ENCODE results near the gene SPACA6. TPM values are rescaled to one million over a fixed set of nuclear protein-coding genes. Genes with fewer than 3 reads are reported as not detected.

Gene SPACA6
- polyA plus RNA-seq, 1 experiment, result 3.5 TPM

DNA sequence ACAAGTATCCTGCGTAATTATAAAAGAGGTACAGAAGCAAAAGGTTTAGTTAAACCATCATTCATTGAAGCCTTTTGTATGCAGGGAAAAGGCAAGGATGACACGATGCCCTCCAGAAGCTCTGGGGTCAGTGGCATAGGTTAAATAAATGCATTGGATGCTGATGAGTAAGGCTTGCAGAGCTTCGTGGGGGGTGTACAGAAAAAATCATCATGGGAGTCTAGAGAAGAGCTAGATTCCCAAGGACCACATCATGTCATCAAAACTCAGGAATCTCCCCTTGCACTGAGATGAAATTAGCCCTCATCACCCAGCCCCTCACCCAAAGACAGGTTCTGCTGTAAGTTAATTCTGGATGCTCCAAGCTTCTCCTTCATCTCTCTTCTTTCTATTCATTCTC, 50.3 kb downstream of the SPACA6 start:
- DNase-seq (ENCODE audit: low read depth, low spot score), result no peak
- H3K9me3 ChIP-seq (ENCODE audit: control insufficient read depth, insufficient read depth, low read length), result no peaks in the 10 kb centered on the region; the same call in none of the 2 replicates
- TF ChIP-seq, protein P1, sequence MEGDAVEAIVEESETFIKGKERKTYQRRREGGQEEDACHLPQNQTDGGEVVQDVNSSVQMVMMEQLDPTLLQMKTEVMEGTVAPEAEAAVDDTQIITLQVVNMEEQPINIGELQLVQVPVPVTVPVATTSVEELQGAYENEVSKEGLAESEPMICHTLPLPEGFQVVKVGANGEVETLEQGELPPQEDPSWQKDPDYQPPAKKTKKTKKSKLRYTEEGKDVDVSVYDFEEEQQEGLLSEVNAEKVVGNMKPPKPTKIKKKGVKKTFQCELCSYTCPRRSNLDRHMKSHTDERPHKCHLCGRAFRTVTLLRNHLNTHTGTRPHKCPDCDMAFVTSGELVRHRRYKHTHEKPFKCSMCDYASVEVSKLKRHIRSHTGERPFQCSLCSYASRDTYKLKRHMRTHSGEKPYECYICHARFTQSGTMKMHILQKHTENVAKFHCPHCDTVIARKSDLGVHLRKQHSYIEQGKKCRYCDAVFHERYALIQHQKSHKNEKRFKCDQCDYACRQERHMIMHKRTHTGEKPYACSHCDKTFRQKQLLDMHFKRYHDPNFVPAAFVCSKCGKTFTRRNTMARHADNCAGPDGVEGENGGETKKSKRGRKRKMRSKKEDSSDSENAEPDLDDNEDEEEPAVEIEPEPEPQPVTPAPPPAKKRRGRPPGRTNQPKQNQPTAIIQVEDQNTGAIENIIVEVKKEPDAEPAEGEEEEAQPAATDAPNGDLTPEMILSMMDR (IDR thresholded peaks at IDR 0.05; ENCODE audit: low read depth, low read length), result no peak
- CTCF ChIA-PET, result interaction anchor here (1.8 kb wide), 1 partner anchor 82 kb away, joined by 4 read pairs; no protein-coding TSS in a partner anchor
- POLR2A ChIA-PET, result no interaction called here
- H3K27me3 ChIP-seq (ENCODE audit: control insufficient read depth, insufficient read depth, low read length), result no peaks in the 10 kb centered on the region
- H3K4me3 ChIP-seq (ENCODE audit: low read depth, low read length), result no peak overlapping the region
- no peak overlapping the region for H3K27ac ChIP-seq (ENCODE audit: low read depth, low read length)

DNA sequence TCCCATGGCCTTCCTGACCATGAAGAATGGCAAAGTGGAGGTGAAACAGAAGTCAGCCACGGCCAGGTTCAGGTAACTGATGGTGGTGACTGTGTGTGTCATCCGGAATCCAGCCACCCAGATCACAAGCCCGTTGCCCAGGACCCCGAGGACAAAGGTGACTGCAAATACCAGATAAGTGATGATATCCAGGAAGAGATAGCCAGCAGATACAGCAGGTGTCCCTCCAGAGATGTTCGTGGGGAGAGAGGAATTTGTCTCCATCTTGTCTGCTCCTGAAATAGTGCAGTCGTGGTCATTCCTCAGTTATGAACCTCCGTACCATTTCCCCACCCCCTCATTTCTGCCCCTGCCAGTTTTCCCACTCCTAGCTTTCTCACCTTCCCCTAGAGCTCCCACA, 53.6 kb downstream of the SPACA6 start:
- H3K9me3 ChIP-seq (ENCODE audit: control insufficient read depth, insufficient read depth, low read length), result no peaks in the 10 kb centered on the region; the same call in none of the 2 replicates
- no peak for DNase-seq (ENCODE audit: low read depth, low spot score)
- ChIA-PET POLR2A (no interaction called here), CTCF (no interaction called here)
- TF ChIP-seq, protein P1 (IDR thresholded peaks at IDR 0.05; ENCODE audit: low read depth, low read length), result no peak
- no peak overlapping the region for H3K4me3 ChIP-seq (ENCODE audit: low read depth, low read length)
- H3K27ac ChIP-seq (ENCODE audit: low read depth, low read length), result no peak overlapping the region
- H3K27me3 ChIP-seq (ENCODE audit: control insufficient read depth, insufficient read depth, low read length), result no peaks in the 10 kb centered on the region

DNA sequence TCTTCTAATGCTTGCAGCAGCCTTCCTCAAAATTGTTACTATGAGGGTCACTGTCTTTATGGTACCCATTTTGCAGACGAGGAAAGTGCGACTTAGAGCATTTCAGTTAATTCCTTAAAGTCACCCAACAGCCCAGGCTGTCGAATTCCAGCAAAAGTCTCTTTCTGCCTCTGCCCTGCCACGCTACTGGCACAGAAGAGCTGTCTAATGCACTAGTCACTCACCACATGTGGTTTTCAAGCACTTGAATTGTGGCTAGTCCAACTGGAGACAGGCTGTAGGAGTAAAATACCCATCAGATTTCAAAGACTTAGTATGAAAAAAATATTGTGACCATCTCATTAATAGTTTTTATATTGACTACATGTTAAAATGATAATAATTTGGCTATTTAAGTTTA, 56.8 kb downstream of the SPACA6 start:
- no peaks in the 10 kb centered on the region; the same call in none of the 2 replicates for H3K9me3 ChIP-seq (ENCODE audit: control insufficient read depth, insufficient read depth, low read length)
- H3K27me3 ChIP-seq (ENCODE audit: control insufficient read depth, insufficient read depth, low read length), result no peaks in the 10 kb centered on the region
- H3K4me3 ChIP-seq (ENCODE audit: low read depth, low read length), result no peak overlapping the region
- ChIA-PET POLR2A (no interaction called here), CTCF (no interaction called here)
- DNase-seq (ENCODE audit: low read depth, low spot score), result no peak
- TF ChIP-seq, protein P1 (IDR thresholded peaks at IDR 0.05; ENCODE audit: low read depth, low read length), result no peak
- no peak overlapping the region for H3K27ac ChIP-seq (ENCODE audit: low read depth, low read length)

DNA sequence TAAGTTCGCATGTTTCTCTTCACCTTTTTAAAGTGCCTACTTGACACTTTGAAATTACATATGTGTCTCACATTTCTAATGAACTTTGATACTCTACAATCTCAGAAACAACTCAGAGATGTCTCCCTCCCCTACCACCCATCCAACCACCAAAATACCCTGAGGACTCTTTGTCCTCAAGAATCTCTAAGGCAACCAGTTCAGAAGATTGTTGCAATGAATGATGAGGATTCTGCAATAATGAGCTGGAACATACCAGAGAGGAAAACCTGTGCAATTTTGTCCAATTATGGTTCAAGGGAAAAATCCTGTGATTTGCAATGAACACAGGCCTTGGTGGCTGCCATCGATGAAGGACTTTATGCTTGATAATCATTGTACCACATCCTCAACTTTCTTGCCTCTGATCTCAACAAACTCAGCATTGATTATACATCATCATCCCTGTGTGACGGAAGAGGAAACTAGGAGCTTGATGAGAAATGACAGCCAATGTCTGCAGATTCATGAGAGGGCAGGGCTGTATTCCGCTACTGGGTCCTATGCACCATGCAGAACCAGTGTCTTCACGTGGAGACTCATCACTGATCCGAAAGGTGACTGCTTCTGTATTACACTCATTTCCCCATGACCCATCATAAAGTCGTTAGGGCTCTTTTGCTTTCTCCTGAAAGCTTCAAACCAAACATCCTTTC, 57.4 kb downstream of the SPACA6 start:
- POLR2A ChIA-PET, result no interaction called here
- H3K9me3 ChIP-seq (ENCODE audit: control insufficient read depth, insufficient read depth, low read length), result no peaks in the 10 kb centered on the region; the same call in none of the 2 replicates
- TF ChIP-seq, protein P1 (IDR thresholded peaks at IDR 0.05; ENCODE audit: low read depth, low read length), result no peak
- H3K4me3 ChIP-seq (ENCODE audit: low read depth, low read length), result no peak overlapping the region
- no peak for DNase-seq (ENCODE audit: low read depth, low spot score)
- H3K27ac ChIP-seq (ENCODE audit: low read depth, low read length), result no peak overlapping the region
- CTCF ChIA-PET, result no interaction called here
- H3K27me3 ChIP-seq (ENCODE audit: control insufficient read depth, insufficient read depth, low read length), result no peaks in the 10 kb centered on the region

DNA sequence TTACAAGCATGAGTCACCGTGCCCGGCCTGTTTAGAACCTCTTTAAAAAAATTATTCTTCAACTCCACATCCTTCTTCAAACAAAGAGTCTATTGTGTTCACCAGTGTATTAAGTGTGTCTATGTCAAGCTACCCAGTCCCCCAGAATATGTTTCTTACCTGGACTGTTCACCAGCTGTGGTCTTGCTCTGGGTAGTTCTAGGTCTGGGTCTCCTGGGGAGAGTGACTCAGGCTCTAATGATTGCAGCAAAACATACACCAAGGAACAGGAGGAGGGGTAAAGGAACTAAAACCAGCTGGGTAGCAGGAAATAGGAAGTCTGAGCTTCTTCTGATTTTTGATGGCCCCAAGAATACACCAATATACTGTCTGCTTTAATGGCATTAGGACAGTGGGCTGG, 58.5 kb downstream of the SPACA6 start, which contains the start of gene FPR1:
Gene FPR1, minus strand, starts transcription at position 224 of the 400 bp plus-strand sequence. CDS start 4,884 bp downstream, outside the sequence.
- DNase-seq (ENCODE audit: low read depth, low spot score), result no peak
- Histone ChIP-seq H3K4me3 (ENCODE audit: low read depth, low read length) (no peak within 1 kb of the TSS), H3K9me3 (ENCODE audit: control insufficient read depth, insufficient read depth, low read length) (no peaks in the 10 kb centered on the region; the same call in 1 of the 2 replicates), H3K27me3 (ENCODE audit: control insufficient read depth, insufficient read depth, low read length) (no peaks in the 10 kb centered on the region), H3K27ac (ENCODE audit: low read depth, low read length) (no peak within 1 kb of the TSS)
- ChIA-PET CTCF (interaction anchor here (1.1 to 1.5 kb wide), 2 partner anchors 90 to 143 kb away, joined by 3 read pairs; no protein-coding TSS in a partner anchor), POLR2A (no interaction called here)
- TF ChIP-seq, protein P1 (IDR thresholded peaks at IDR 0.05; ENCODE audit: low read depth, low read length), result no peak

Data from AG04450 (cell line).